Mucosa of gallbladder (tissue), 1 donor: ENCODE results near the gene BCAR3. TPM values are rescaled to one million over a fixed set of nuclear protein-coding genes. Genes with fewer than 3 reads are reported as not detected.
A peak's percentile ranks its signal among the peaks of the same experiment; 100 is the strongest.

Experiments
- DNase-seq: peaks from one replicate; pipeline ENCODE4 v3.0.0-alpha.2; 2020; ENCODE audit warnings: low spot score
- total RNA-seq: library from RNA; stranded (reverse); gene quantifications from one replicate; pipeline ENCODE4 v1.2.1, GENCODE V29; 2021
- donor health status: DM: no; HTN: no; CAD: no.

BCAR3 gene
- 51.8 TPM for total RNA-seq

- peak; percentile 49 for DNase-seq
Observed at GRCh38 chr1:93681101-93681988, at the start of gene BCAR3. BCAR3 (minus strand) TSS chr1:93681837; CDS start chr1:93674930, 6,907 bp downstream.

- no peak for DNase-seq
Observed at GRCh38 chr1:93730621-93731020, 49.0 kb upstream of the BCAR3 start.

GRCh38 chr1:93729906-93730305 is 48.3 kb upstream of the BCAR3 start:
- DNase-seq: no peak

- no peak for DNase-seq
Observed at GRCh38 chr1:93729502-93729901, 47.9 kb upstream of the BCAR3 start.

- DNase-seq: no peak
Observed at GRCh38 chr1:93728480-93729131, 47.0 kb upstream of the BCAR3 start.

- DNase-seq: no peak
Observed at GRCh38 chr1:93723733-93724270, 42.2 kb upstream of the BCAR3 start.

- no peak for DNase-seq
Observed at GRCh38 chr1:93723110-93723509, 41.5 kb upstream of the BCAR3 start.

- DNase-seq: no peak
Observed at GRCh38 chr1:93722081-93723031, 40.7 kb upstream of the BCAR3 start.

GRCh38 chr1:93720956-93721626 is 39.5 kb upstream of the BCAR3 start:
- no peak for DNase-seq

- DNase-seq: no peak
Observed at GRCh38 chr1:93717640-93718039, 36.0 kb upstream of the BCAR3 start.

- no peak for DNase-seq
Observed at GRCh38 chr1:93716941-93717368, 35.3 kb upstream of the BCAR3 start.

GRCh38 chr1:93716163-93716562 is 34.5 kb upstream of the BCAR3 start:
- DNase-seq: no peak

- DNase-seq: no peak
Observed at GRCh38 chr1:93715529-93716126, 34.0 kb upstream of the BCAR3 start.

GRCh38 chr1:93714356-93714755 is 32.7 kb upstream of the BCAR3 start:
- DNase-seq: no peak

GRCh38 chr1:93713341-93713740 is 31.7 kb upstream of the BCAR3 start:
- no peak for DNase-seq

GRCh38 chr1:93712741-93713140 is 31.1 kb upstream of the BCAR3 start:
- no peak for DNase-seq

GRCh38 chr1:93710499-93711453 is 29.1 kb upstream of the BCAR3 start:
- no peak for DNase-seq

GRCh38 chr1:93708734-93709481 is 27.3 kb upstream of the BCAR3 start:
- no peak for DNase-seq

GRCh38 chr1:93707956-93708355 is 26.3 kb upstream of the BCAR3 start:
- no peak for DNase-seq
